Midbrain (tissue), 1 donor: ENCODE measurements around the gene RYR3.
A peak's percentile ranks its signal among the peaks of the same experiment; 100 is the strongest.

Experiments
- DNase-seq: peaks from one replicate; lab custom pipeline; 2025; lab: John Stamatoyannopoulos, UW

RYR3 gene

DNA sequence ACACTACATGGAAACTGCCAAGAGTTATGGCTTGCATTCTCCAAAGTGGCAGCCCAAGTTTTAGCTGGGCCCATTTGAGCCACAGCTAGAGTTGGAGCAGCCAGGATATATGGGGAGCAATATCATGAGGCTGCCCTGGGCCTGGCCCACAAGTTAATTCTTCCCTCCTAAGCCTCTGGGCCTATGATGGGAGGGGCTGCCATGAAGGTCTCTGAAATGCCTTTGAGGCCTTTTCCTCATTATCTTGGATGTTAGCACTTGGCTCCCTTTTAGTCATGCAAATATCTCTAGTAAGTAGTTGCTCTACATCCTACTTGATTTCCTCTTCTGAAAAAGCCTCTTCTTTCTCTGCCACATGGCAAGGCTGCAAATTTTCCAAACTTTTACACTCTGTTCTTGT, 400.0 kb downstream of the RYR3 start:
- DNase-seq: no peak

DNA sequence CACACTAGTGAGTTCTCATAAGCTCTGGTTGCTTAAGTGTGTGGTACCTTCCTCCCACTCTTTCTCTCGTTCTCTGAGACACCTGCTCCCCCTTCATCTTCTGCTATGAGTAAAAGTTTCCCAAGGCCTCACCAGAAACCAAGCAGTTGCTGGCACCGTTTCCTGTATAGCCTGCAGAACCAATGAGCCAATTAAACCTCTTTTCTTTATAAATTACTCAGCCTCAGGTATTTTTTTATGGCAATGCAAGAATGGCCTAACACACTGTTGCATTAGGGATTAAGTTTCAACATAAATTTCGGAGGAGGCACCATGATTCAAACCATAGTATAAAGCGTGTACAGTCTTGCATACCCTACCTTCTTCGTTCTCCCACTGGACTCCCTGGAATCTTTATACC, 405.3 kb downstream of the RYR3 start:
- DNase-seq: no peak

DNA sequence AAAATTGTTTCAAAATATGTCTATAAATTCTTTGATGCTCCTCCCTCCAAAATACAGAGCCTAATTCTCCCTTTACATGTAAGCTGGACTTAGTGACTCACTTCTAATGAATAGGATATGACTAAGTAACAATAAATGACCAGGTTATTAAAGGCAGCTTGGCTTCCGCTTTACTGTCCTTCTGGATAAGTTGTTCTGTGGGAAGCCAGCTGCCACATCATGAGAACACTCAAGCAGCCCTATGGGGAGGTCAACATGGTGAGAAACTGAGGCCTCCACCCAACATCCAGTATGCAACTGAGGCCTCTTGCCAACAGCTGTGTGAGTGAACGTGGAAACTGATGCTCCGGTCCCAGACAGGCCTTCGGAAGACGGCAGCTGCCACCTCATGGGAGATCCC, 410.2 kb downstream of the RYR3 start:
- no peak for DNase-seq

DNA sequence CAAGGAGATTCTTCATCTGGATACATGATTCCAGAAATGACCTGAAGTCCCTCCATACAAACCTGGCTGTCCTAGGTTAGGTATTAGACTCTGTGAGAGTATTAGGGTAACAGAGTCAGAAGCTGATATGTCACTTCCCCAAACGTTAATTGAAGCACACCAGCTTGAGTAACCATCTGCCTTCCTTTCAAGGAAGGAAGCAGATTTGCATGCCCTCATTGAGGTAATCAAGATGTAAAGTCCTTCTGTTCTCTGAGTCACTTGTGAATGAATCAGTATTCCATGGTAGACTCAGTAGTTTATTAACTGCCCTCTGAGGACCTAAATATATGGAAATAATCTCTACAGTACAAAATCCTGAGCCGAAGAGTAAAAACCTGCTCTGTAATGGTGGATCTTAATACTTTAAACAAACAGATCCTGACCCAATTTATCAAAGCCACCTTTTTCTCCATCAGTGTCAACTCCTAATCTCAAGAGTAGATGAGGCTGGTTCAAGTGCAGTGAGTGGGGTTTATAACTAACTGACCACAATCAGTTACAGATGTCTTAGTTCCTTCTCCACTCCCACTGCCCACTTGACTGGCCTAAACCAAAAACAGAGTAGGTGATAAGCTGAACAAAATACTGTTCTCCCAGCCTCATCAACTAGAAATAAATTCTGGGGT, 411.4 kb downstream of the RYR3 start:
- DNase-seq: no peak

DNA sequence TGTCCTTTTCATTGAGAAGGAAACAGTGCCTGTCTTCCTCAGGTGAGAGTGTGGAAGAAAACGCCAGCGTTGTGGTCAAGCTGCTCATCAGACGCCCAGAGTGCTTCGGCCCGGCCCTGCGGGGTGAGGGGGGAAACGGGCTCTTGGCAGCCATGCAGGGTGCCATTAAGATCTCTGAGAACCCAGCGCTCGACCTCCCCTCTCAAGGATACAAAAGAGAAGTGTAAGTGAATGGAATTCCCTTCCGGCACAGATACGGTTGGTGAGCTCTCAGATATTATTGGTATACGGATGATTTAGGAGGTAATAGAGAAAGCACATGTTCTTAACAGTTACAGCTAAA, 411.9 kb downstream of the RYR3 start:
- no peak for DNase-seq

DNA sequence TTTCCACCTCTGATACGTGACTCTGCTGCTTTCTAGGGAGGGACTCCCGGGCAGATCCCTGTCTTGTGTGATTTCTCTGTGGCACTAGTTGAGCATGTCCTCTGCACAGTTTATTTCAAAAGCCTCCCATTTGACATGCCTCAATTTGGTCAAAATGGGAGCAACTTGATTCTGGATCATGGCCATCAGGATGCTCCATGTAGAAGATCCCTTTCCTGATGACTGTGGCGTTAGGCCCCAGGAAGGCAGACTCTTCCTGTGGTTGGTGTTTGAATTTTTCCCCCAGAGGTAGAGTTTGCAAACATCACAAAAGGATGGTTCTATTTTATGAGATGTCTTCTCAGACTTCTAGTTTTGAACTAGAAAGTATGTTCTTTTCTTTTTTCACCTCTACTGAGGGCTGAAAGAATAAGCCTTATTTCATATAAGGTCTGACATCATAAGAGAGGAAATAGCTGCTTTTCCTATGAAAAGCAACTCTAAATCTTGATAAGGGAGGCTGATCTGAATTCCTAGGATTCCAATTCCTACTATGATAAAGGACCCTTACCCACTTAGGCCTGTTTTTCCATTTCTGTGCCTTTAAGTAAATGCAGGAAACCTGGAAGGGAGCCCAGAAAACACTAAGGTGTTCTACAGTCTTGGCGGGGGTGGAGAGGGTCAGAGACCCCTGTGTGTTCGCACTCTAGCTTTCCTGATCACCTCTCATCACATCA, 413.7 kb downstream of the RYR3 start:
- DNase-seq: no peak

DNA sequence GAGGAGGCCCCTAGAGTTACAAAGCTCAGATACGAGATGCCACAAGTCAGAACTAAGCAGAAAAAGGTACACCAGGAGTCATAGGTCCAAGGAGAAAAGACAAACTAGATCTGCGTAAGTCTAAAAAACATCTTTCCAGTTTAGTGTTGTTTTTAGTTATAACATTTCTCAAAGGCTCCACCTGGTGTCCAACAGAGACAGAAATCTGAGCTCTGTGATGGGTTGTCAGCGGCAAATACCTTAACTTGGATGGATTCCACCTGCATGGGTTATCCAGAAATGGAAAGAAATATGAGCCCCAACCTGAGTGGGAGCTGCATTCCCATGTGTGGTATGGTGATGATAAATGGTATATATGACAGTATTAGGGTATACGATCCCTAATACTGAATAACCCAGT, 418.9 kb downstream of the RYR3 start:
- DNase-seq: no peak

DNA sequence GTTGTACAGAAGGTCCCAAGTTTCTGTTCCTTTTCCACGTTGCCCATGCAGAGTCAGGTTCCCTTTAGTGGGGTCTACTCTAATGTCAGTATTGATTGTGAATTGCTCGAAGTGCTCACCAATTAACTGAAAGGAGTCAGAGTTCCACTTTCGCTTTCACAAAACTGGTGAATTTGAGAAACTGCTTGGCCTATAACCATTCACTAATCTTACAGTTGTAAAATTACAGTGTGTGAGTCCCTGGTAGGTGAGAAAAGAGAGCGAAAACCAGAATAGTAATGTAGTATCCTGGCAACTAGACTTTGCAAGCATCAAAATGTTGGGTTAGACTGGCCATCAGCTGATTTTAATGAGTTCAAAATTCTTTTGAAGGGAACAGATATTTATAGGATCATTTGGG, 420.0 kb downstream of the RYR3 start:
- no peak for DNase-seq

DNA sequence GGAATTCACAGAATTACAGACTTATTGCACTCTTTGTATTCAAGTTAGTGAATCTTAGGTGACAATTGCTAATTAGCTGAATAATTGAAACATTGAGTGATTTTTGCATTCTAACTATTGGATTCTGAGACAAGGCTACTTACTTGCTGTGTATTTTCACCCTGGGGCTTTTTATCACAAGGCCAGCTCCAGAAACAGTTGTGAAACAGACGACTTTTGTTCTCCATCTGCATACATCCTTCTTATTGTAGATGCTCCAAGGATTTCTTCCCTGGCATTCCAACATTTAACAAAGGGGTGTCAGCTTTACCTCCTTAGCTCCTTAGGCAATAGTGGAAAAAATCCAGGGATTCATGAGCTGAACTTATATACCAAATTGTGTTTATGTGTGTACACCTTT, 424.4 kb downstream of the RYR3 start:
- DNase-seq: no peak

DNA sequence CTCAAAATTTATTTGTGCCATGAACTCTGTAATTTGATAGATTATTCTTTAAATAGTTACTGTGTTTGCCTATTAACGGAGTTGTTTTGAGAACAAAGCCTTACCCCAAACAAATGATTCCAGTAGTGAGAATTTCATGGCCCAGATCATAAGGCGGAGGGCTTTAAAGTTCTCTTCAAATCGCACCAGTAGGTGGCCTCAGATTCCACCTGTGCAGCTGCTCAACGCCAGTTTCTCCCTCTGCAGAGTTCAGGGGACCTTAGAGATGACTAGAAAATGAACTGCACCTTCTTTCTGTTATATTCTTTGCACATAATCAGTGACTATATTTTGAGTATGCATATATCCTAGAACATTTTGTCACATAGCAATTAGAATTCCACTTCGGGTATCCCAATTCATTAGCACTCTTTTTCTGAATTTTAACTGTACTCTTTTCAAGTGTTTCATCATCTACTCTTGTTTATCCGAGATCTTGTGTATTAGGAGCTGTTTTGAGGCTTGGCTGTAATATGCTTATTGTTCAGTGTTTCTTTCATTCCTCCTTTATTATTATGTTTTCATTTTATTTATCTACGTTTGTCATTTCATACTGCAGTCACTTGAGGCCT, 425.0 kb downstream of the RYR3 start:
- DNase-seq: no peak

DNA sequence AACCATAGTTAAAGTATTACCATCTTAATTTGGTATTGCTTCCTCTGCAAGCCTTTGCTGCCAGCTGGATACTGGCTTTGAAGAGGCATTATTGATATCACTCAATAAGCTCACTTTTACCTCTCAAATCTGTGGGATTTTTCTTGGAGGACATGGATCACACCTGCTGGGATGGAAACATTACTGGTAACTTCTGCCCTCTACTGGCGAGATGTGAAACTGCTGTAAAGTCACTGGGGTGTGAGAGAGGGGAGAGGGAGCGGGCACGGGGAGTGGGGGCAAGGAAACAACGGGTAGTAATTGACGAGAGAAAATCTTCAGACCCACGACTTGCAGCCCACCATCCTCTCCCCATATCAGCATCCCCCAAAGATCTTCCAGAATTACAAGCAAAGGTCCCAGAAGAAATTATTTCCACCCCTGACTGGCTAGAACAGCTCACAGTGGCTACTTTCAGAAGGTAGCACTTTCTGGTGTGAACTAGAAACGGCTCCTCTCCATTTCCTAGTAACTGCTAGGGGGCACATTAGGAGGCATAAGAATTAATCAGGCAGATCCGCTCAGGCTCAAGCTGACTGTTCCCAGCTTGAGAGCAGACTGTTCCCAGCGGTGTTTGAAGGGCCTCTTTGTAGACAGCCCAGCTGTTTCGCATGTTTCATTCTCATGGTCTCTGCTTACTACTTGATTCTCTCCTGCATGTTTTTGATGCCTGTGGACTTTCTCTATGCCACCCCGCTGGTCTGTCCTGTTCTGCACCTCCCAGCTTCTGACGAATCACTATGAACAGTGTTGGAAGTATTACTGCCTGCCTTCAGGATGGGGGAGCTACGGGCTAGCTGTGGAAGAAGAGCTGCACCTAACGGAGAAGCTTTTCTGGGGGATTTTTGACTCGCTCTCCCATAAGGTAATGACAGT, 427.2 kb downstream of the RYR3 start:
- DNase-seq: peak; percentile 50

DNA sequence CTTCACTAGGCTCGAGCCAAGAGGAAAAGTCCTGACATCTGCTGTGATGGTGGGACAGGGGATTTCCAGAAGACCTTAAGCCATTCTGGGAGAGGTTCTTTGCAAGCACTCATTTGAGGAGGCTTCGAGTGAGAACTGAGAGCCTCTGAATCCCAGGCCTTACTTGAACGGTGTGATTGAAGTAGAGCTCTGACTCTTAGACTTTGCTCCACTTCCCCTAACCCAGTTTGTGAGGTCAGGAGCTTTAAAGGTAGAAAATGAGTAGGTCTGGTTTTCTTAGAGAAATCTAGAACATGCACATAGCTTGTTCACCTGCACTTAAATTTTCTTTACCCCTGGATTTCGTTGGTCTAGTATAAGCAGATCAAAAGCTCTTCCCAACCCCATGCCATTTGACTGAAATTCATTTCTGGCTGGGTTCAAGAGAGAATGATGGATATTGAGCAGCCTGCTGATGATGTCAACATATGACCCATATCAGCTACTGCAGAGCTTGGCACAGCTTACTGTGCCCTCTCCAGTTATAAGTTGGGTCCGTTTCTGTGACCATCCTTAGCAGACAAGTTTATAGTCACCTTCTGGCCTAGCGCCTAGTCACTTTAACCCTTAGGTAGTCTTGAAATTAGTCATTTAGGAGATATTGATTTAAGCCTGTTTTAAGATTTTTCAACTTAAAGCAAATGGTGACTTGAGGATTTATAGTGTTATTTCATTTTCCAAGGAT, 428.3 kb downstream of the RYR3 start:
- DNase-seq: no peak

DNA sequence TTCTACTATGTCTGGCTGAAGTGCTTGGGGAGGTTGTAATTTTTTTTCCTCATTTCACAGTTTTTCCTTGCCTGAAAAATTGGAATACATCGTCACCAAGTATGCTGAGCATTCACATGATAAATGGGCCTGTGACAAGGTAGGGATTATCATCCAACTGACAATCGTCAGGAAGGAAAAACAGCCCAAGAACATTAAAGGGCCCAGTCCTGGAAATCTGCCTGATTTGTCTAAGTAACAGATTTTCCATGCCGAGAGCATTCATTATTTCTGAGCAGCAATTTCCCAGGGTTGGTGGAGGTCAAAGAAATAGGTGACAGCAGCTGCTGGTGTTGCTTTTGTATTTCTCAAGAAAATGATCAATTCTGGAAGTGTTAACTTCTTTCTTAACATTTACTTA, 431.5 kb downstream of the RYR3 start:
- DNase-seq: no peak

DNA sequence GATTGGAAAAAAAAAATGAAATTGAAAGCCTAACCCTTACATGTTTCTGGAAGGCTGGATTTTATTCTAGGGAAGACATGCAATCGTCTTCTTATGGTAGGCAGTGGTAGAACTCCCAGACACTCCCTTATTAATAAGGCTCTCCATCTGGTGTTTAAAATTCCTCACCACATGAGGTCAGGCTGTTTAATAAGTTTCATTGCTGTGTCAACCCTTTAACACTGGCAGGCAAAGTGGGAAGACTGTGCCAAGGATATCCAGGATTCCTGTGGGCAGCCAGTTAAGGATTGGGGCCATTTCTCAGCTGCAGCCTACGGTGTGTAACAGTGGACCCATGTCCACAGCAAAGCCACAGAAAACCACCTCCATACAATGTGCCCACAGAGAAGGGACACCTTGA, 432.0 kb downstream of the RYR3 start:
- no peak for DNase-seq

DNA sequence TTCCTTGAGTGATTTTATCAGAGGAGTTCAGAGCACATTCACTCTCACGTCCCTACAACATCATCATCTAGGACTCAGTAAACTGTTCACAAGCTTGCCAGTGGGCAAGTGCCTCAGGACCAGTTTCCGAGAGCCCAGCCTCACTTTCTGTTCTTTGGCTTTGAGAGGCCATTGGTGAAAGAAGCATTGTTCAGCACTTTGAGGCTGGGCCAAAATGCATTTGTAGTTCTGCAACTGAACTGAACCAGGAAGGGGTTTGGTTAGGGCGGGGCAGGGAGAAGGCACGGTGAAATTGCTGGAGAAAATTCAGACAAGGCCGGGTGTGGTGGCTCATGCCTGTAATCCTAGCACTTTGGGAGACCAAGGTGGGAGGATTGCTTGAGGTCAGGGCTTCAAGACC, 435.4 kb downstream of the RYR3 start:
- no peak for DNase-seq

DNA sequence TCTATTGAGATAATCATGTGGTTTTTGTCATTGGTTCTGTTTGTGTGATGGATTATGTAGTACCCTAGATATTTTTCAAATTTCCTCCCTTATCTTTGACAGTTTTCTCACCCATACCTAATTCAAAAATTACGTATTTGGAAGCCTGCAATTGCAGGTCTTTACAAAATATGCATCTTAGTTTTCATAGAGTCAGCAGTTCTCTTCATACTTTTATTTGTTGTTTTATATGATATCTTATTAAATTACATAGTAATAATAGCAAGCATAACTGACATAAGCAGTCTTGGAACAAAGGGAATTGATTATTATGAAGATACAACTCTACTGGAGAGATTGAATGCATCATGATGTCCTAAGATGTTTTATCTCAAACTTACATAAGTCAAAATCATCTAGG, 442.2 kb downstream of the RYR3 start:
- no peak for DNase-seq

DNA sequence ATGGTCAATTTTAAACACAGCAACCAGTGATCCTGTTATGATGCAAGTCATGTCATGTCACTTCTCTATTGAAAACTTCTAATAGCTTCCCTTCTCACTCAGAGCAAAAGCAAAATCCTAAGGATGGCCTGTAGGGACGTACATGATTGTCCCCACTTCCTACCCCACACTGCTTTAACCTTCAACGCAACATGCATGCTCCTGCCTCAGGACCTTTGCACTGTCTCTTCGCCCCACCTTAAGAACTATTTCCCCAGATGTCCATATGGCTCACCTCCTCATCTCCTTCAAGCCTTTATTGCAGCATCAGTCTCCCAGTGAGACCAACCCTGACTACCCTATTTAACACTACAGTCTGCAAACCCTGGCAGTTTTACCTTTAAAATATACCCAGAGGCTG, 443.5 kb downstream of the RYR3 start:
- DNase-seq: no peak

DNA sequence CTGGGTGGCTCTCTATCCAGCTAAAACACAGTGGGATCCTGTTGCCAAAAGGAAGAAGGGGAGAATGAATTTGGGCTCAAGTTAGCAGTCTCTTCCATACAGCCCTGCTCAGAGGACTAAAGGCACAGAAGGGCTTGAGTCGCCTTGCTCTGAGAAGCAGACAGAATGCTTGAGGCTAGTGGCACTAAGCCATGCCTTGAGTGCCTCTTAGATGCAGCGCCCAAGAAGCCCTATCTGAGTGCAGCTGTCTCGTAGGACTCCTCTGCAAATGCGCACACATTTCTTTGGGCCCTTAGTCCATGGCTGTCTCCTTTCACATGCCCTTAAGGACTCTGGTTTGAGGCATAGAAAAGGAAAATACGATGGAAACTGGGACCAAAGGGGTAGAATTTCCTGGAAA, 446.2 kb downstream of the RYR3 start:
- no peak for DNase-seq

DNA sequence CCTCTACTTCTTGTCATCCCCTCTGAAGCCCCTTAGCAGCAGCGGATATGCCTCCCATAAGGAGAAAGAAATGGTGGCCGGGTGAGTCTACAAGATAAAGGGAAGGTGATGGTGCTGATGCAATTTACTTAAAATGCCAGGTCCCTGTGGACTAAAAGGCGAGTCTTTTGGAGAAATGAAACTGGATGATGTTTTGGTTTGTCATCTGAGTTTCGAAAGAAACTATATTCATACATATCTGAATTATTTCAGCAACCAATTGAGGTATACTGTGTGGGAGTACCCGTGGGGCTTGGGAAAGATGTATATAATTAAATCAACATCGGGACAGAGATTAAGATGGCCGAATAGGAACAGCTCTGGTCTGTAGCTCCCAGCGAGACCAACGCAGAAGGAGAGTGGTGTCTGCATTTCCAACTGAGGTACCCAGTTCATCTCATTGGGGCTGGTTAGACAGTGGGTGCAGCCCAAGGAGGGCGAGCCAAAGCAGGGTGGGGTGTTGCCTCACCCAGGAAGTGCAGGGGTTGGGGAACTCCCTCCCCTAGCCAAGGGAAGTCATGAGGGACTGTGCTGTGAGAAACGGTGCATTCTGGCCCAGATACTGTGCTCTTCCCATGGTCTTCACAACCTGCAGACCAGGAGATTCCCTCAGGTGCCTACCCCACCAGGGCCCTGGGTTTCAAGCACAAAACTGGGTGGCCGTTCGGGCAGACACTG, 446.9 kb downstream of the RYR3 start:
- no peak for DNase-seq

DNA sequence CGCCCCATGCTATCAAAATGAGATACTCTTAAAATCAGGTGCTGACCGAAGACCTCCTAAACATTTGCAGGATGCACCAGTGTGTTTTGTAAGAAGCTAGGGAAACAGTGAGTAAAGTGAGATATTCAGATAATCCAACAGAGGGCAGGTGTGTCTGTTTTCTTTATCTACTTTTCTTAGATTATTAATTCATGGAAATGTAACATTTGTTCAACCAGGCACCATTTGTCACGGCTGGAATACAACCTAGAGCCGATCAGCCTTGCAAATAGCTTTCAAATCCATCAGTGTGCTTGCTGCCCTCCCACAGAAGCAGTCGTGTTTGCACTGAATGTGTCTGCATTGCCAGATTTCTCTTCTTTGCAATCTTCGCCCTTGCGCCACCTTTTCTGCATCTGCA, 455.6 kb downstream of the RYR3 start:
- DNase-seq: no peak

DNA sequence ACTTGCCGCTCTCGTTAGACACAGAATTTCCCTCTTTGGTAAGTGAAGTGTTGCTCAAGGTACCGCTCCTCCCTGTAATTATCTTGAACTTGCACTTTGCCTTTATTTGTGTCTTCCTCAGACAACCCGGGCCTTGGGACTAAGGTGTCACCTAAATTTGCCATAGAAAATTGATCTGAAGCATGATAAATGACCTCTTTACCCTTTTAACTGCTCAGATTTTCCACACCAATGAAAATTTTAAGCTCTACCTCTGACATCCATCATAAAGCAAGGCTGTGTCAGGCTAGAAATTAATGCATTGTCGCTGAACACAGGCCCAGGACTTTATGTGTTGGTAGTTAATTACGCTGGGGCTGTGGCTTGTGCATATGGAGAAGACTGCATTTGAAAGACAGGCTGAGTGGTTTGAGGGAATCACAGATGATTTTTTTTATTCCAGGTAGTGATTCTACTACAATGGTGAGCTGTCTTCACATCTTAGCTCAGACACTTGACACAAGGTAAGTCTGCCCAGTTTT, 458.0 kb downstream of the RYR3 start:
- DNase-seq: no peak
